Measurements from ENCODE around the gene PHACTR1.
"Not testable (repeated sequence)": the region's sequence is repeated elsewhere in the genome, so short reads cannot be mapped to it uniquely, and the experiment has no call there.

The PHACTR1 gene

DNA sequence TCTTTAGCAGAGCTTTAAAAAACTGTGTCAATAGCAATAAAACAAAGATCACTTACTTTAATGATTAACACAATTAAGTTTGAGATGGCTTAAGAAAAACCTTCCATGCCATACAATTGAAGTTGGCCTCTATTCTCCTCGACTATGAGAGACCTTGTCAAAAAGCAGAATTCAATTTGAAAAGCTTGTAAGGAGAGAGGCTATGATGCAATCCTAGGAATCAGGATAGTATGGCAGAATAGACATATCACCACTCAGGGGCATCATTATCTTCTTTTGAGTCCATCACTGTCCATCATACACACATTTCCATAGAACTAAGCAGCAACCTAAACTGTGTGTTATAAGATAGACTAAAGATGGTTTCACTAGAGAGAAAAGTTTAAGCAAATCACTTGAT, 594.6 kb downstream of the PHACTR1 start:
- Histone ChIP-seq H3K36me3 (ENCODE audit: insufficient read depth, low read length) (peaks cover 31% of the 10 kb centered on the region), H3K79me2 (ENCODE audit: control insufficient read depth, insufficient read depth, low read length, unreplicated experiment) (no peaks in the 10 kb centered on the region), H3K27ac (ENCODE audit: low read depth, low read length) (no peak overlapping the region), H2AFZ (ENCODE audit: low read length, unreplicated experiment) (no peak overlapping the region), H3K4me3 (ENCODE audit: low read depth, low read length) (no peak overlapping the region), H3K4me1 (ENCODE audit: control insufficient read depth, insufficient read depth, low read length, unreplicated experiment) (peaks cover 24% of the 10 kb centered on the region), H3K27me3 (ENCODE audit: insufficient read depth, low read length) (no peaks in the 10 kb centered on the region)

- no peak overlapping the region for H3K27ac ChIP-seq (ENCODE audit: low read depth, low read length)
- H3K36me3 ChIP-seq (ENCODE audit: insufficient read depth, low read length), result peaks cover 23% of the 10 kb centered on the region
- no peaks in the 10 kb centered on the region for H3K4me1 ChIP-seq (ENCODE audit: control insufficient read depth, insufficient read depth, low read length, unreplicated experiment)
Measured at GRCh38 chr6:13314806-13315205, 598.2 kb downstream of the PHACTR1 start.

DNA sequence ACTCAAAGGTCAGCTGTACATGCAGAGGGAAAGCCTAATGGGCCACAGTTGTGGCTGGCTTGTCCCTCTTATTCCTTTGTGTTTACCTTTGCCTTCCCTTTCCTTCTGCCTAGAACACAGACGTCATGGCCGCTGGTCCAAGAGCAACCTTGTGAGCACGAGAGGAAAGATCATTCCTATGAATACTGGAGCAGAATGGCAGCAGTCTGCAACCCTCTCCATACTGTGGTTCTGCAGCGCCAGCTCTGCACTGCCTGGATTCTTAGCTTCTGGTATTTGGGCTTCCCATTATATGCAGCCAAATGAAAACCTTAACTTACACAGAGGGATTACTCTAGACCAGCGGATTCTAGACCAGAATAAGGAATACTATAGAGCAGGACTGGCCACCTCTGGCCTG, 599.3 kb downstream of the PHACTR1 start:
- Histone ChIP-seq H3K4me3 (ENCODE audit: low read depth, low read length) (no peak overlapping the region), H3K27me3 (ENCODE audit: insufficient read depth, low read length) (no peaks in the 10 kb centered on the region), H3K36me3 (ENCODE audit: insufficient read depth, low read length) (peaks cover 29% of the 10 kb centered on the region), H2AFZ (ENCODE audit: low read length, unreplicated experiment) (no peak overlapping the region), H3K79me2 (ENCODE audit: control insufficient read depth, insufficient read depth, low read length, unreplicated experiment) (no peaks in the 10 kb centered on the region), H3K4me1 (ENCODE audit: control insufficient read depth, insufficient read depth, low read length, unreplicated experiment) (no peaks in the 10 kb centered on the region), H3K27ac (ENCODE audit: low read depth, low read length) (no peak overlapping the region)

More at GRCh38 chr6:13314806-13315205, 598.2 kb downstream of the PHACTR1 start:
- H3K79me2 ChIP-seq (ENCODE audit: control insufficient read depth, insufficient read depth, low read length, unreplicated experiment), result no peaks in the 10 kb centered on the region
- H3K4me3 ChIP-seq (ENCODE audit: low read depth, low read length), result no peak overlapping the region
- no peak overlapping the region for H2AFZ ChIP-seq (ENCODE audit: low read length, unreplicated experiment)
- H3K27me3 ChIP-seq (ENCODE audit: insufficient read depth, low read length), result no peaks in the 10 kb centered on the region

DNA sequence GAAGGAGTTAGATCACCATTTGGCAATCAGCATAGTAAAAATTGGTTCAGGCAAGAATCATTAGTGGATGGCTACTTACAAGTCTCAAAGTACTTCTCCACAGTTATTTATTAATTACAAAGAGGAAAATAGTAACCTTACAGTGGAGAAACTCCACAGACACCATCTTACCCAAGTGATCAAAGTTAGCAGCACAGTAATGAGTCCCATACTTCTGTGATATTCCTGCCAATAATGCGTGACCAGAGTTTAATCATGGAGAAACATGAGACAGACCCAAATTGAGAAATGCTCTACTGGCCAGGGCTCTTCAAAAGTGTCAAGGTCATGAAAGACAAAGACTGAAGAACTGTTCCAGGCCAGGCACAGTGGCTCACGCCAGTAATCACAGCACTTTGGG, 602.3 kb downstream of the PHACTR1 start:
- Histone ChIP-seq H3K36me3 (ENCODE audit: insufficient read depth, low read length) (peaks cover 30% of the 10 kb centered on the region), H2AFZ (ENCODE audit: low read length, unreplicated experiment) (no peak overlapping the region)

DNA sequence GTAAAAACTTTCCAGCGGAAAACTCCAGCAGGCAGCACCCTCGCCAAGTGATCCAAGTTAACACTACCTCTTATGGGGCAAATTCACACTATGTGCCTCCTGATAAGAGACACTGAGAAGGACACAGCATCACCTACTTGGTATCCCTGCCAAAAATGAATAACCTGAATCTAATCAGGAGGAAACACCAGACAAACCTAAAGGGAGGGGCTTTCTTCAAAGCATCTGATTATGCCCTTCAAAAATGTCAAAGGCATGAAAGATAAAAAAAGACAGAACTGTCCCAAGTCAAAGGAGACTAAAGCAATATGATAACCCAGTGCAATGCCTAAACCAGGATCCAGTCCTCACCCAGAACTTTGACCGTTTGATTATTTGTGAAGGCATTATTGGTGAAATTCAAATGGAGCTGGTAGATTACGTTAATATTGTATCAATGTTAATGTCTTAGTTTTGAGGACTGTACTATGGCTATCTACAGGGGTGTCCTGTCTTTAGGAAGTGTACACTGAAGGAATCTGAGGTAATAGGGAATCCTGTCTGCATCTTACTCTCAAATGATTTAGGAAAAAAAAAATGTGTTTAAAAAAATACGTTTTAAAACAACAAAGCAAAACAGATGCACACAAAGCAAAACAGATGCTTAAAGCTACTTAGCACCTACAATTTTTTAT, 603.5 kb downstream of the PHACTR1 start:
- Histone ChIP-seq H3K27me3 (ENCODE audit: insufficient read depth, low read length) (no peaks in the 10 kb centered on the region), H3K79me2 (ENCODE audit: control insufficient read depth, insufficient read depth, low read length, unreplicated experiment) (no peaks in the 10 kb centered on the region), H3K4me3 (ENCODE audit: low read depth, low read length) (no peak overlapping the region), H3K36me3 (ENCODE audit: insufficient read depth, low read length) (peaks cover 30% of the 10 kb centered on the region), H2AFZ (ENCODE audit: low read length, unreplicated experiment) (no peak overlapping the region), H3K4me1 (ENCODE audit: control insufficient read depth, insufficient read depth, low read length, unreplicated experiment) (no peaks in the 10 kb centered on the region), H3K27ac (ENCODE audit: low read depth, low read length) (no peak overlapping the region)

More for the DNA sequence above, 602.3 kb downstream of the PHACTR1 start:
- H3K79me2 ChIP-seq (ENCODE audit: control insufficient read depth, insufficient read depth, low read length, unreplicated experiment), result no peaks in the 10 kb centered on the region
- H3K27ac ChIP-seq (ENCODE audit: low read depth, low read length), result no peak overlapping the region
- no peak overlapping the region for H3K4me3 ChIP-seq (ENCODE audit: low read depth, low read length)
- no peaks in the 10 kb centered on the region for H3K27me3 ChIP-seq (ENCODE audit: insufficient read depth, low read length)
- no peaks in the 10 kb centered on the region for H3K4me1 ChIP-seq (ENCODE audit: control insufficient read depth, insufficient read depth, low read length, unreplicated experiment)

GRCh38 chr6:13326031-13326586, 609.5 kb downstream of the PHACTR1 start:
- H3K27ac ChIP-seq (ENCODE audit: low read depth, low read length); H2AFZ ChIP-seq (ENCODE audit: low read length, unreplicated experiment); H3K27me3 ChIP-seq (ENCODE audit: insufficient read depth, low read length); H3K36me3 ChIP-seq (ENCODE audit: insufficient read depth, low read length): not testable (repeated sequence)
- Histone ChIP-seq H3K4me3 (ENCODE audit: low read depth, low read length) (peak overlapping the region; percentile 92; the same call in 1 of the 2 replicates), H3K4me1 (ENCODE audit: control insufficient read depth, insufficient read depth, low read length, unreplicated experiment) (peaks cover 14% of the 10 kb centered on the region), H3K79me2 (ENCODE audit: control insufficient read depth, insufficient read depth, low read length, unreplicated experiment) (peaks cover 19% of the 10 kb centered on the region)

DNA sequence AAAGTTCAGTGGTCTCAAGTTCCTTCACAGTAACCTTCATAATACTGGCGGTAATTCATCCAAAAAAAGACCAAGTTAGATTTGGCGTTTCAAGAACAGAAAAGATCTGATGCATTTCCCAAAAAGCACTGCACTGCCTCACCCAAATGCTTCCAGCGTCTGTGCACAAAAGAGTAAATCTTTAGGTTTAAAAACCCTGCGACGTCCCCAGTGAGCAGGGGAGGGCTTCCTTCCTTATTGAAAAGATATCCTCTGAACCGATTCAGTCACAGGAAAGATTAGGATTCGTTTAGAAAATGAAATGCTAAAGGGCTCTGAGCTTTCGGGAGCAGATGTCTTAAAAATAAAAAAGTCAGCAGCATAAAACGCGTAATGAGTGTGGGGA, 611.1 kb downstream of the PHACTR1 start:
- H3K27me3 ChIP-seq (ENCODE audit: insufficient read depth, low read length), result no peaks in the 10 kb centered on the region
- peak overlapping the region; percentile 70 for H3K27ac ChIP-seq (ENCODE audit: low read depth, low read length)
- H3K79me2 ChIP-seq (ENCODE audit: control insufficient read depth, insufficient read depth, low read length, unreplicated experiment), result peaks cover 19% of the 10 kb centered on the region
- H3K36me3 ChIP-seq (ENCODE audit: insufficient read depth, low read length), result no peaks in the 10 kb centered on the region
- H3K4me3 ChIP-seq (ENCODE audit: low read depth, low read length), result peak overlapping the region; percentile 92
- H3K4me1 ChIP-seq (ENCODE audit: control insufficient read depth, insufficient read depth, low read length, unreplicated experiment), result peaks cover 14% of the 10 kb centered on the region
- H2AFZ ChIP-seq (ENCODE audit: low read length, unreplicated experiment), result peak overlapping the region; percentile 68

DNA sequence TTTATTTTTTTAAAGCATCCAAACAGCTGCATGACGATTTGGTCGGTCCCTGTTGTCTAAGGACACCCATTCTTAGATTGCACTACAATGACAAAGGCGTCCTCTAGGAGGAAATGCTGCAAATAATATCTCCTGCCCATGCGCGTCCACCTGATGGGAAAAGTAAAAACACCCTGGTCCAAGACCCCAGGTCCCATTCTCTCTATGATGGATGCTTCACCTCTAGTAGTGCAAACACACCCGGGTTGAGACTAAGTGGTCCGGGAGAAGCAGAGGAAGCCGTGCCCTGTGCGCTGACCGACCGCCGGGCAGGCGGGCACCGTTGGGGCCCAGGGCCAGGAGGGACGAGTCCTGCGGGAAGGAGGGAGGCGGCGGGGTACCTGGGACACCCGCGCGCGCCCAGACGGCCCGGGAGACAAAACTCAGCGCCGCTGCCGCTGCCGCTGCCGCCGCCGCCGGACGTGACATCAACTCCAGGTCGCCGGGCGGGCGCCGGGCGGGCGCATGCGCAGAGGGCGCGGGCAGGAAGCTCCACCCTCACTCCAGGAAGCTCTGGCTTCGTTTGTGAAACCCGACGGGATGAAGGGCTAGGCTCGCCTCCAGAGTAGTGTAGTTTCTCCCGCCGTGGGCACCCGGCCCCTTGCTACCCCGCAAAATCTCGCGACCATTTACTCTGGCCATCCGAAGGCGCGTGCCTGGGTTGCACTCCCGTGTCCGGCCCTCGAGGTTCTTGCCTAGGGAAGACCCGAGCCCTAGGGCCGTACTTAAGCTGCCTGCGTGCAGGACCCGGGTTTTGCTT, 611.7 kb downstream of the PHACTR1 start, which contains the start of gene TBC1D7:
Gene TBC1D7, minus strand, starts transcription at position 462 of the 799 bp plus-strand sequence. CDS start 1,639 bp downstream, outside the sequence.
- Histone ChIP-seq H2AFZ (ENCODE audit: low read length, unreplicated experiment) (peak within 1 kb of the TSS; percentile 84), H3K79me2 (ENCODE audit: control insufficient read depth, insufficient read depth, low read length, unreplicated experiment) (peaks cover 19% of the 10 kb centered on the region), H3K27ac (ENCODE audit: low read depth, low read length) (peak within 1 kb of the TSS; percentile 70), H3K4me3 (ENCODE audit: low read depth, low read length) (peak within 1 kb of the TSS; percentile 92), H3K27me3 (ENCODE audit: insufficient read depth, low read length) (no peaks in the 10 kb centered on the region), H3K36me3 (ENCODE audit: insufficient read depth, low read length) (no peaks in the 10 kb centered on the region), H3K4me1 (ENCODE audit: control insufficient read depth, insufficient read depth, low read length, unreplicated experiment) (peaks cover 14% of the 10 kb centered on the region)

- H3K27me3 ChIP-seq (ENCODE audit: insufficient read depth, low read length), result no peaks in the 10 kb centered on the region
- peak overlapping the region; percentile 84 for H2AFZ ChIP-seq (ENCODE audit: low read length, unreplicated experiment)
- peak overlapping the region; percentile 28; the same call in 1 of the 2 replicates for H3K27ac ChIP-seq (ENCODE audit: low read depth, low read length)
- no peaks in the 10 kb centered on the region for H3K36me3 ChIP-seq (ENCODE audit: insufficient read depth, low read length)
- H3K79me2 ChIP-seq (ENCODE audit: control insufficient read depth, insufficient read depth, low read length, unreplicated experiment), result peaks cover 19% of the 10 kb centered on the region
- peak overlapping the region; percentile 92 for H3K4me3 ChIP-seq (ENCODE audit: low read depth, low read length)
- peaks cover 14% of the 10 kb centered on the region for H3K4me1 ChIP-seq (ENCODE audit: control insufficient read depth, insufficient read depth, low read length, unreplicated experiment)
Measured at GRCh38 chr6:13328875-13329183, 612.3 kb downstream of the PHACTR1 start.

- no peaks in the 10 kb centered on the region for H3K36me3 ChIP-seq (ENCODE audit: insufficient read depth, low read length)
- no peak overlapping the region for H2AFZ ChIP-seq (ENCODE audit: low read length, unreplicated experiment)
- peaks cover 16% of the 10 kb centered on the region for H3K4me1 ChIP-seq (ENCODE audit: control insufficient read depth, insufficient read depth, low read length, unreplicated experiment)
- no peak overlapping the region for H3K4me3 ChIP-seq (ENCODE audit: low read depth, low read length)
- H3K79me2 ChIP-seq (ENCODE audit: control insufficient read depth, insufficient read depth, low read length, unreplicated experiment), result peaks cover 10% of the 10 kb centered on the region
- no peak overlapping the region for H3K27ac ChIP-seq (ENCODE audit: low read depth, low read length)
- no peaks in the 10 kb centered on the region for H3K27me3 ChIP-seq (ENCODE audit: insufficient read depth, low read length)
Measured at GRCh38 chr6:13331516-13332348, 615.2 kb downstream of the PHACTR1 start.

All from ACC112 (cell line).